Mucosa of stomach (tissue), 1 donor: ENCODE data around the gene PNPLA1.
A peak's percentile ranks its signal among the peaks of the same experiment; 100 is the strongest.

Experiments used
- H3K27me3 ChIP-seq: one replicate; pipeline ENCODE4 v1.7.0; 2013; ENCODE audit warnings: mild to moderate bottlenecking, low read length; ENCODE audit not compliant: control insufficient read depth, insufficient read depth
- H3K36me3 ChIP-seq: one replicate; pipeline ENCODE4 v1.7.0; 2013; ENCODE audit warnings: low read length; ENCODE audit not compliant: control insufficient read depth, insufficient read depth
- H3K4me1 ChIP-seq: one replicate; pipeline ENCODE4 v1.7.0; 2013; ENCODE audit warnings: mild to moderate bottlenecking, low read length; ENCODE audit not compliant: control insufficient read depth, insufficient read depth
- H3K4me3 ChIP-seq: one replicate; pipeline ENCODE4 v1.7.0; 2013; ENCODE audit warnings: low read length
- H3K9ac ChIP-seq: one replicate; pipeline ENCODE4 v1.7.0; 2013; ENCODE audit warnings: mild to moderate bottlenecking, low read length, moderate library complexity
- H3K9me3 ChIP-seq: one replicate; pipeline ENCODE4 v1.7.0; 2013; ENCODE audit warnings: mild to moderate bottlenecking, low read length, moderate library complexity; ENCODE audit not compliant: control insufficient read depth
- donor health status: Pancreatic carcinoma.

PNPLA1 gene

DNA sequence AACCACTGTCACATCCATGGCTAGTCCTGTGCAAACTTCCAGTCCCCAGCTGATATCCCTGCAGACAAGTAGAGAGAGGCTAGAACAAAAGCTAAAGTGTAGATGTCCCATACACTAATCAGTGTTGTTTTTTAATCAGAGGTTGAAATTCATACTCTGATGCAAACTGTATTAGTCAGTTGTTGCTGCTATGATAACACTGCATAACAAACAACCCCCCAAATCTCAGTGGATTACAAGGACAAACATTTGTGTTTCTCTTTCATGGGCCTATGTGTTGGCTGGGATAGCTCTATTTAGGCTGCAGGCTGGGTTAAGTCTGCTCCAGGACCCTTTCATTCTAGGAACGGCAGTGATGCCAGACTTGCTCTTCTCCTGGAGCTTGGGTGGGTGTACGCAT, 40.0 kb downstream of the PNPLA1 start:
- H3K4me3 ChIP-seq: no peak overlapping the region
- no peaks in the 10 kb centered on the region for H3K36me3 ChIP-seq
- H3K9me3 ChIP-seq: no peaks in the 10 kb centered on the region
- H3K9ac ChIP-seq: no peak overlapping the region
- no peaks in the 10 kb centered on the region for H3K27me3 ChIP-seq
- H3K4me1 ChIP-seq: peaks cover 21% of the 10 kb centered on the region

DNA sequence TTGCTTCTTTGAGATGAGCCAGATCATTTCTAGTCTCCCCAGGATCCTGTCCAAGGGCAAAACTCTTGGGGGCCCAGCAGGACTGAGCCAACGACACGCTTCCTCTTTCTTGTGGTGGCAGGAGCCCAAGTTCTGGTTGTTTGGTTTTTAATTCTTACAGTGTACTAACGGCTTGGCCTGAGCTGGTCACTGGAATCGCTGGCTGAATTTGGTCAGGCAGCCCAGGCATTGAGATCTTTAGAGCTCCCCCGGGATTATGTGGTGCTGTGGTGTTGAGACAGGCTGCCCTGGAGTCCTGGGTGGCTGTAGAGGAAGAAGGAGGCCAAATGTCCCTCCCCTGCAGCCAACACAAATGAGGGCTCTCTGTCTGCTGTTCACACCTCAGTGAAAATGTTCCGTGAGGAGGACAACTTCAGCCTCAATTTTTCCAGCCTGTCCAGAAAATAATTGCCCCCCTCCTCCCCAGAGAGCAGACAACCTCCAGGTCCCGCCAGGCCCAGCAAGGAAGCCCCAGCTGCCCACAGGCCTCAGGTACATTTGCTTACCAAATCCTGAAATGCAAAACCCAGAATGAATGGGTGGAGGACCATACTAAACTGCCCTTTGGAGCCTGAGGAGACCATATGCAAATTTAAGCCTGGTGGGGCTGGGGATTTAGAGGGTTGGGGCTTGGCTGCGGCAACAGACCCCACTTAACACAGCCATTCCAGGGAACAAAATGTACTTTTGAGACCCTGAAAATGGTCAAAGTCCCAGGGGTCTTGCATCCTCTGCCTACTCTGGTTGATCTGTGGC, 43.2 kb downstream of the PNPLA1 start:
- H3K4me3 ChIP-seq: no peak overlapping the region
- no peaks in the 10 kb centered on the region for H3K9me3 ChIP-seq
- H3K36me3 ChIP-seq: no peaks in the 10 kb centered on the region
- peaks cover 21% of the 10 kb centered on the region for H3K4me1 ChIP-seq
- H3K9ac ChIP-seq: no peak overlapping the region
- H3K27me3 ChIP-seq: no peaks in the 10 kb centered on the region

DNA sequence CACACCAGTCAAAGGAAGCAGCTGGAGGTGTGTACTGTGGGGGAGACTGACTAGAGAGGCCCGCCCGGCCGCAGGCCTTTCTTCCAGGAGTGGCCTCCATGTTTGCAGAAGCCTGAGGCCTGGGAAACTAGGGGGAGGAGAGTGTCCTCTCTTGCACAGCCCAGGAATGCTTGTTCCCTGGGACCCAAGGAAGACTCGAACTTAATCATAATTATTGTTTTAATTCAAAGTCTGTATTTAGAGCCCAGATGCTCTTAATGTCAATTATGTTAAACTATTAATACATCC, 43.7 kb downstream of the PNPLA1 start:
- no peak overlapping the region for H3K4me3 ChIP-seq
- no peaks in the 10 kb centered on the region for H3K9me3 ChIP-seq
- H3K9ac ChIP-seq: no peak overlapping the region
- no peaks in the 10 kb centered on the region for H3K27me3 ChIP-seq
- no peaks in the 10 kb centered on the region for H3K36me3 ChIP-seq
- peaks cover 25% of the 10 kb centered on the region for H3K4me1 ChIP-seq

DNA sequence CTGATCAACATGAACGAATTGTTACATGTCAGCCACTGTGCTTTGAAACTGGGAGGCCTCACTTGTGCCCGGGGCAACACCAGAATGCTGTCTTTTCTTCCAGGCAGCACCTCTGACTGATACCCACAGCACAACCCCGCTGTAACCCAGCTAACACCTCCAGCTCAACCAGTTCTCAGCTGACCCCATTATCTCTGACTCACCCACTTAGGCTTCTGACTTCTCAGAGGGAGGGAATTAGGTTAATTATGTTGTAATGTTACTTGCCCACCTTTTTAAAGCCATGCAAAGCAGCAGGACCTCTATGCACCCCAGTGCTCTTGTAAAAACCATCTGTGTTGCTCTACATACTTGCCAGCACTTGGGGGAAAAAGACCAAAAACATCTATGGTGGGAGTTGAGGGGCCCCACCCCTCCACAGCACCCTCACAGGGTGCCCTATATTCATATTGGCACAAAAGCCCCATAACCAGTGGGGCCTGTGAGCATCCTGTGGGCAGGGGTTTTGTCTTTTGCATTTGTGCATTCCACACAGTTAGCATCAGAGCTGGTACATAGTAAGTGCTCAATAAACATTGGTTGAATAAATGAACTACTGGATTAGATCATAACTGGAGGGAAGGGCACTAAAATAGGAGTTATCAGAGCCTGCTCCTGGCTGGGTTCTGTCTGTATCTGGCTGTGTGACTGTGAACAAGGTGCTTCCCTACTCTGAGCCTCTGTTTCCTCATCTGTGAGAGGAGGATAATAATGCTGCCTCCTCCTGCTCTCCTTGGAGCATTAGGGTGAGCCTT, 44.6 kb downstream of the PNPLA1 start:
- no peak overlapping the region for H3K4me3 ChIP-seq
- no peaks in the 10 kb centered on the region for H3K36me3 ChIP-seq
- H3K4me1 ChIP-seq: peaks cover 33% of the 10 kb centered on the region
- H3K9ac ChIP-seq: no peak overlapping the region
- no peaks in the 10 kb centered on the region for H3K9me3 ChIP-seq
- H3K27me3 ChIP-seq: no peaks in the 10 kb centered on the region

DNA sequence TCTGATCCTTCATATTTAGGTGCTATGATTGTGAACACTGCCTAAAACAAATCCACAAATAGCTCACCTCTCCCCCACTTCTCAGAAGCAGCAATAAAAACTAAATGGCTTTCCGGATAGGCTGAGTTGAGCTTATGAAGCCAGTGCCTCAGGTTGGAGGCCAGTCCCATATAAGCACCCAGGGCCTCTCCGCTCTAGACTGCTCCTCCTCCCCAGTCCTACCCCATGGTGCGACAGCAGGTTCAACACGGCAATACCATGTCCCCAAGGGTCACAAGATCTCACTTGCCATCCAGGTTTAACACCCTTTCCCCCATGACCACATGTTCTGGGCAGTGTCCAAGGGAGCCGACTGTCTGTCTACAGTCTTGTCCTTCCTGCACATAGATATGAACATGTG, 46.1 kb downstream of the PNPLA1 start:
- H3K9me3 ChIP-seq: no peaks in the 10 kb centered on the region
- H3K36me3 ChIP-seq: no peaks in the 10 kb centered on the region
- peaks cover 48% of the 10 kb centered on the region for H3K4me1 ChIP-seq
- no peaks in the 10 kb centered on the region for H3K27me3 ChIP-seq
- H3K4me3 ChIP-seq: no peak overlapping the region
- no peak overlapping the region for H3K9ac ChIP-seq

DNA sequence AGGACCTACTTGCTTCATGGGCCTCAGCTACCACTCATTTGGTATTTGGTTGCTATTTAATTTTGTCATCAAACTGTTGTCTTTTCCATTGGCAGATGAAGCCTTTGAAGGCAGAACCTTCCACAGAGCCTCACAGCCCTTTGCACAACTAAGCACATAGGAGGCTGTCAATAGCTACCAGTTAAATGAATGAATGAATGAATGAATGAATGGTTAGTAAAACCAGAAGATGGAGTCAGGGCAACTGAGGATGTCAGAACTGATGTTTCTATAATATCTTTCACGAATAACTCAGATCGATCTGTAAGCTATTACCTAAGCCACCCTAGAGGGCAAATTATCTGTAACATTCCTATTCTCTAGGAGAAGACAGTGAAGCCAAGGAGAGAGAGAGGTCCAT, 47.8 kb downstream of the PNPLA1 start:
- H3K9ac ChIP-seq: no peak overlapping the region
- H3K4me1 ChIP-seq: peaks cover 47% of the 10 kb centered on the region
- no peaks in the 10 kb centered on the region for H3K36me3 ChIP-seq
- no peaks in the 10 kb centered on the region for H3K27me3 ChIP-seq
- H3K4me3 ChIP-seq: no peak overlapping the region
- H3K9me3 ChIP-seq: no peaks in the 10 kb centered on the region

DNA sequence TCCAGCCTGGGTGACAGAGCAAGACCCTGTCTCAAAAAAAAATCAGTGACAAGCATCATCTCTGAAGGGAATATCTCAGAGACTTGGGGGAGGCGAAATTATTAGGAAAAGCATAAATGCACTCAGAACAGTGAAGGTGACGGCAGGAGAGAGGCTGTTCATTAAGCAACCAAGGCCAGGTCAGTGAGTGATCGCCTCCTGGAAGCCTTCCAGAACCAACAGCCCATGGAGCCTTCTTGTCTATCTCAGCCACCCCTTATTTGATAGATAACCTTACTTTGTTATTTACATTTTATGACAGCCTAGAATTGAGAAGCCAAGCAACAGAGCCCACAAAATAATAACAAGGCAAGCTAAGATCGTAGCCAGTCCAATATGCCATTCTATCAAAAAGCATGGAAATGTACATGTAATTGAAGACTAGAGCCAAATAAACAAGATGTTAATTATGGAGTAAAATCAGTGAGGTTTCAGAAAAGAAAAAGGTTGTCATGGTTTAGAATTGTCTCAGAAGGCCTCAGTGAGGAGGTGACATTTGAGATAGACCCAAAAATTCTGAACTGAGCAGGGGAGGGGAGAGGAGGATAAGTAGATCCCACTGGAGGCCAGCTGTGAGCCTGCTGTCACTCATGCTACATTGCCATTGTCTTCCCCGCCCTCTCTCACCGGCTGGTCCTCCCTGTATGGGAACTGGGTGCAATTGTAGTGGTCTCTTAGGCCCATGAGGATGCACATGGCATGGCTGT, 49.0 kb downstream of the PNPLA1 start:
- Histone ChIP-seq H3K4me3 (no peak overlapping the region), H3K27me3 (no peaks in the 10 kb centered on the region), H3K36me3 (no peaks in the 10 kb centered on the region), H3K4me1 (peaks cover 36% of the 10 kb centered on the region), H3K9ac (peak overlapping the region; percentile 35), H3K9me3 (no peaks in the 10 kb centered on the region)

DNA sequence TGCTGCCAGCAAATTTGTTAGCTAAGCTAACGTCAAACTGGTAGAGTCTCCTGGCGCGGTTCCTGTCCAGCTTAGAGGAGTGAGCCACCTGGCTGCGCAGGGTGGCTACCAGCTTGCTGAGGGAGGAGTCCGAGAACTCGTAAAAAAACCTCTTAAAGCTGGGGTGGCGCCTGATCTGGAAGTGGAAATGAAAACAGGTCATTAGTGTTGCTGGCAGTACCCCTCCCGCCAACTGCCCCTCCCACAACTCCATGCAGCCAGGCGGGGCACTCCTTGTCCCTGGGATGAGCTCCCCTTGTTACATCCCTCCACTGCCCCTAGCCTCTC, 49.5 kb downstream of the PNPLA1 start:
- H3K9me3 ChIP-seq: no peaks in the 10 kb centered on the region

DNA sequence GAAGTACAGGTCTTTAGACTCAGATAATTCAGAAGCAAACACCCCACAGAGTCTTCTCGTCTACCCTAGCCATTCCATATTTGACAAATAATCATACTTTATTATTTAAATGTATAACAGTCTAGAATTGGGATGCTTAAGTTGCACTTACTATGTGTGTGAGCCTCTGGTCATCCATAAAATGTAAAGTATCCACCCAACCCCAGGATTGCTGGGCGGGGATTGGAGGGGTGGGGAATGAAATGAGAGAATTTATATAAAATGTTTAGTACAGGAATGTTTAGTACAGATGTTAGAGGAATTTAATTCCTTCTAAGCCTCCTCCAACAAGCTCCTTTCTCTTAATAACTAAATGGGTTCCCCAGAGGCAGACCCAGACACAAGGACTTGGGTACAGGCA, 50.0 kb downstream of the PNPLA1 start:
- Histone ChIP-seq H3K4me3 (no peak overlapping the region), H3K27me3 (no peaks in the 10 kb centered on the region), H3K9me3 (no peaks in the 10 kb centered on the region), H3K36me3 (no peaks in the 10 kb centered on the region), H3K9ac (no peak overlapping the region), H3K4me1 (peaks cover 28% of the 10 kb centered on the region)

More for the DNA sequence above, 49.5 kb downstream of the PNPLA1 start:
- H3K4me1 ChIP-seq: peaks cover 32% of the 10 kb centered on the region
- no peaks in the 10 kb centered on the region for H3K27me3 ChIP-seq
- H3K4me3 ChIP-seq: no peak overlapping the region
- H3K36me3 ChIP-seq: no peaks in the 10 kb centered on the region
- H3K9ac ChIP-seq: peak overlapping the region; percentile 35

DNA sequence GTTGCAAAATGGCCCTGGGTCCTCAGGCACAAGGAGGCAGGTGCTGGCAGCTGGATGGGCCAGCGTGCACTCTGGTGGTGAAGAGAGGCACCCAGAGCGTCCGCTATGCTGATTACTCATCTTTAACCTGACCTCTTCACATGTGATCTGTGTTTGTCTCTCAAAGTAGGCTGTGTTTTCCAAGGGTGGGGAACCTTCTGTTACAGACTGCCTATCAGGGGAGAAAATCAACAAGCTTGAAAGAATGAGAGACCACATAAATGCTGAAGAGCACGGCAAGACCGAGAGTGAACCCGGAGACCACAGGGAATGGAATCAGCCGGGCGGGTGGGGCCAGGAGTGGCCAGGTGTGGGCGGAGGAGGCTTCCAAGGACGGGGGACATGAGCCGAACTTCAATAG, 50.6 kb downstream of the PNPLA1 start:
- Histone ChIP-seq H3K27me3 (no peaks in the 10 kb centered on the region), H3K9me3 (no peaks in the 10 kb centered on the region), H3K9ac (no peak overlapping the region), H3K4me1 (peaks cover 28% of the 10 kb centered on the region), H3K36me3 (no peaks in the 10 kb centered on the region), H3K4me3 (no peak overlapping the region)

DNA sequence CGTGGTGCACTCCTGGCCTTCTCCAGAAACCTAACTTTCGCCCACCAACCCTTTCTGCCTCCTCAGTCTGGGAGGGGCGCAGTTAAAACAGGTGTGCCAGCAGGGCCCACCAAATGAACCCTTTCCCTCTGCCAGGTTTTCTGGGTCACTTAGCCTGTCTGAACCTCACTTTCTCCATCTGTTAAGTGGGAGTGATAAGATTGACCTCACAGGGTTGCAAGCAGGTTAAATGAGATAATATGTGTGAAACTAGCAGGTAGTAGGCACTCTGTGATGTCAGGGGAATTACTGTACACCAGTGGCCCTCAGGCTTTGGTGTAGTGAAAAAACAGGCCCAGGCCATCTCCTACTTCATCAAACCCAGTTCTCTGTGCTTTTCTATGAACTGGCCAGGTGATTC, 52.7 kb downstream of the PNPLA1 start:
- Histone ChIP-seq H3K9ac (no peak overlapping the region), H3K9me3 (no peaks in the 10 kb centered on the region), H3K27me3 (peaks cover 3% of the 10 kb centered on the region), H3K36me3 (no peaks in the 10 kb centered on the region), H3K4me1 (peaks cover 28% of the 10 kb centered on the region), H3K4me3 (no peak overlapping the region)

DNA sequence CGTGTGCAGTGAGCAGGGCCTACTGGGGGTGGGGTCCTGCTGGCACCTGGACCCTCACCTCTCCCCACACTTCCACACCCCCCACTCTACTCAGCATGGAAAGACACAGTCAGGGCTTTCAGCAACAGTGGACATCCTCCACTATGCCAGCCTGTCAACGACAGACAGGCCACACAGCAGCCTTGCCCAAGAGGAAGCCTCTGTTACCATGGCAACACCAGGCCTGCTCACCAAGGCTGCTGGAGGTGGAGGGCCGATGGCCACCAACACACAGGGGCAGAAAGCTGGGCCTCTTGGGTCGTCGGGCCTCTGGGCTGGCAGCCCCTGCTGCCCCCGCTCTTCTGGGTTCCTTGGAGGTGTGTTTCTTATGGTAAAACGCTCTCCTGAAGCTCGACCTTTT, 53.2 kb downstream of the PNPLA1 start:
- H3K9me3 ChIP-seq: no peaks in the 10 kb centered on the region
- H3K4me1 ChIP-seq: peaks cover 28% of the 10 kb centered on the region
- H3K27me3 ChIP-seq: peaks cover 3% of the 10 kb centered on the region
- no peak overlapping the region for H3K4me3 ChIP-seq
- no peak overlapping the region for H3K9ac ChIP-seq
- no peaks in the 10 kb centered on the region for H3K36me3 ChIP-seq
